OCI-M2 (cell line): Measurements from ENCODE around the gene NELFB.

Experiments
- DNase-seq: peaks from one replicate; lab custom pipeline; 2025; ENCODE audit not compliant: unreplicated experiment; lab: John Stamatoyannopoulos, UW

Gene NELFB

DNA sequence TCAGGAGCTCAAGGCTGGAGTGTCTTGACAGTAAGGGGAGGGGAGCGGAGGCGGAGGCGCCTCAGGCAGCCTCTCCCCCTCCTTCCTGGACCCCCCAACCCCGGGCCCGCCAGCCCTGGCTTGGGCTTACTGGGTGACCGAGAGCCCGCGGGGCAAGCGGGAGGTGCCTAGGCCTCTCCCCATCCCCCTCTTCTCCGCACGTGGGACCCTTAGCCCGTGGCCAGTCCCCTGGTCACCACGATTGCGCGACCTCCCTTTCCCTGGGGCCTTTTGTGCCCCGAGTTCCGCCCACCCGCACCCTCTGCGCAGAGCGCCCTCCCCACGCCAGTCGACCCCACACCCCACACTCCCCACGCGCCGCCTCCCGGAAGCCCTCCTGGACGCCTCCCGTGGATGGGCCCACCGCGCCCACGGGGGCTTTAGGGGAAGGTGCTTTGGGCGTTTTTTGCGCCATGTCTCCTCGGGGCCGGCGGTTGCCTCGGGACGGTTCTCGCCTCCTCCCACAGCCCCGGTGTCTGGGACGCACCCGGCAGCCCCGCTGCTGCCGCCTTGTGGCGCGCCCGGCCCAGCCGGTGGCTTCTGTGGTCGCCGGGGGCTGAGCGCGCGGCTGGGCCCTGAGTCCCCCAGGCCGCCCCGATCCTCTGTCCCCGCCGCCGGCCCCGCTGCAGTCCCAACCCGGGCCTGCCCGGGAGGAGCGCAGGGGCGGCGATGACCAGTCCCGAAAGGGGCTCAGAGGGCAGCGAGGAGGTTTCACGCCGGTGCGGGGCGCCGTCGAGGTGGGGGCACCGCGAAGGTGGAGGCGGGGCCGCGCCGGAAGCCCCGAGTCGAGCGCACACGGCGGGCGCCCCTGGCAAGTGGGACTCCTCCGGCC, 25.6 kb downstream of the NELFB start:
- DNase-seq, result no peak

DNA sequence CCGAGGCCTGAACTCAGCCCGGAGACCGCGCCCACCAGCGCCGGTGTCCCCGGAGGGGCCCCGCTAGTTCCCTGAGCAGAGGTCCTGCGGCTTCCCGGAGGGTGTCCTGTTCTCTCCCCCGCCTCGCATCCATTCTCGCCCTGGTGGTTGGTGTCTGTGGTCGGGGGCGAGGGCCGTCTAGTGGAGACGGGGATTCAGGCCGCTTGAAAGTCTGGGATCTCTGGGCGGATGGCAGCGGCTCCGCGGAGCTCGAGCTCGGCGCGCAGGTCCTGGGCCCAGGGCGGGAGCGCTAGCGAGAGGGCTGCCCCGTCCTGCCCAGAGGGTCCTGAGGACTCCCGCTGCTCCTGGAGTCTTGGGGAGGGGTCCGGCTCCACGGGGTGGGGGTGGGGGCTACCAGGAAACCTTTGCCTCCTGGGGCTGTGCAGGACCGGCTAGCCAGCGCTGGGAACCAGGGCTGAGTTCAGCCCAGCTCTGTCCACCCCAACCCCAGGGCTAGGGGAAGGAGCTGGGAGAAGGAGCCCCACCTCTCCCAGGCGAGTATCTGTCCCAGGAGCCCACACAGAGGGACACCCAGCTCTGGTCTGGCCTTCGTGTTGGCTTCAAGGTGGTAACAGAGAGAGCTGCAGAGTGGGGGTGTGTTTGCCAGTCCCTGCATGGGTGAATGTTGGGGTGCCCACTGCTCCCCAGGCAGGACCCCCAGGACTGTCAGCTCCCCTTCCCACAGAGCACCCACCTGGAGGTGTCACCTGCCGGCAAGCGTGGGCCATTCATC, 26.4 kb downstream of the NELFB start:
- DNase-seq, result no peak

DNA sequence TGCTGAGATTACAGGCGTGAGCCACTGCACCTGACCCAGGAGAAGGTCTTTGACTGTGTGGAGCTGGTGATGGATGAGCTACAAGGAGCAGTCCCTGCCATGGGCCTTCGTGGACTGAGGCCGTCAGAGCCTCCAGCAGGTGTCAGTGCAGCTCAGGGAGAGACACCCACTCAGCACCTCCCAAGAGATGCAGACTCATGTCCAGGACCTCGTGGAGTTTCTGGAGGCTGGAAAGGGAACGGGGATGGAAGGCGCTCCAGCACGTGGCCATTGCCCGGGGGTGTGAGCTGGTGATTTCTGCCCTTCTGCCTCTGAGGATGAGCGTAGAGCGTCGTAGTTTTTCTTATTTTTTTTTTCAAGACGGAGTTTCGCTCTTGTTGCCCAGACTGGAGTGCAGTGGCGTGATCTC, 31.9 kb downstream of the NELFB start:
- no peak for DNase-seq

DNA sequence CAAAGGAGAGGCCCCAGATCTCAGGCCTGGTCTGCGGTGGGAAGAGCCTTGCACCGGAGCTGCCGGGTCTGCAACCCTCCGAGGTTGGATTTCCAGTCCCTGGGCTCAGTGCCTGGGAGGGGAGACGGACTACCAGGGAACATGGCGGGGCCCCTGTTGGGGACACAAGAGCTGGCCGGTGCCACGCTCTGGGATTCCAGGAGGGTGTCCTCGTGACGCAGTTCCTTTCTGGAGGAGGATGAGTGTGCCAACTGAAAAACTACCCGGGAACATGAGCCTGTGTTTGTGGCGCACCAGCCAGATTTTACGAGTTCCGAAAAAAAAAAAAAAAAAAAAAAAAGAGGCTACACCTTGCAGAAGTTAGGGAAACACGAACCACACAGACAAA, 38.0 kb downstream of the NELFB start:
- DNase-seq, result no peak

DNA sequence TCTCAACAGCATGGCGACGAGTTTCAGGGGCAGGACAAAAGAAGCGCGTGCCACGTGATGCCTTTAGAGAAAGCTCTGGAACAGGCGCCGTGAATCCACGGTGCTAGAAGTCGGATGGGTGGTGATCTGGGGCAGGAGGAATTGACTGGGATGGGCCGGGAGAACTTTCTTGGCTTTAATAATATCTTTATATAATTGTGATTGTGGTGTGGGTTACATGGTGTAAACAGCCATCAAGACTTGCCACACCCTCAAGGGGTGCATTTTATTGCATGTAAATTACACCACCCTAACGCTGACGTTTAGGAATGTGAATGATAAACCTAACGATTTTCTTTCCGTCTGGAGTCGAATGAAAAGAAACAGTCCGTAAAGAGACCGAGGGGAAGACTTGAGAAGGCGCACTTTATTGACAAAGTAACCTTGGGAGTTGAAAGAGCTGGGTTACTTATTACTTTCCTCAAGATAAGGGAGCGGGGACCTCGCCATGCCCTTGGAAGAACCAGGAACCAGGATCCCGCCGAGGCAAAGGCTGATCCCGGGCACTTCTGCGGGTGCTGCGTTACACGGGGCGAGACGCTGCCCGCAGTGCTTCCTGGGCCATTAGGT, 38.5 kb downstream of the NELFB start:
- no peak for DNase-seq

DNA sequence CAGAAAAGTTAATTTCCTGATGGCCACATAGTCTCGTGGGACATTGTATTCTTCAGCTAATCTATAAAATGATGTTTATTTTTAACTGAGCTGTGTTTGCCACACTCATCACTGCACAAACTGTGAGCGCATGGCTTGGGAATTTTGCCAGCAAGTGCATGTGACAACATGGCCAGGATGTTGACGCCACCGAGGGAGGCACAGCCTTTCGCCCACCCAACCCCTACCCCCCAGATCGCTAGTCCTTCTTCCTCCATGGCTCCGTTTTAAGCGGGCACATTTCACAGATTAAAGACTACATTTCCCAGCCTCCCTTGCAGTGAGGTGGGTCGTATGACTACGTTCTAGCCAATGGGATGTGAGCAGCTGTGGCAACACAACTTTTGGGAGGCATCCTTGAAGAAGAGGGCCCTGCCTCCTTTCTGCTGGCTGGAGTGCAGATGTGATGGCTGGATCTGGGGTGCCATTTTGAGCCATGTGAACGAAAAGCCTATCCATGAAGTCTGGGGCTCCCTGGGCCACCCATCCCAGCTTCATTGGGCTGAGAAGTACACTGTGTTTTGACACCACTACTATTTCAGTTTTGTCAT, 39.1 kb downstream of the NELFB start:
- no peak for DNase-seq

DNA sequence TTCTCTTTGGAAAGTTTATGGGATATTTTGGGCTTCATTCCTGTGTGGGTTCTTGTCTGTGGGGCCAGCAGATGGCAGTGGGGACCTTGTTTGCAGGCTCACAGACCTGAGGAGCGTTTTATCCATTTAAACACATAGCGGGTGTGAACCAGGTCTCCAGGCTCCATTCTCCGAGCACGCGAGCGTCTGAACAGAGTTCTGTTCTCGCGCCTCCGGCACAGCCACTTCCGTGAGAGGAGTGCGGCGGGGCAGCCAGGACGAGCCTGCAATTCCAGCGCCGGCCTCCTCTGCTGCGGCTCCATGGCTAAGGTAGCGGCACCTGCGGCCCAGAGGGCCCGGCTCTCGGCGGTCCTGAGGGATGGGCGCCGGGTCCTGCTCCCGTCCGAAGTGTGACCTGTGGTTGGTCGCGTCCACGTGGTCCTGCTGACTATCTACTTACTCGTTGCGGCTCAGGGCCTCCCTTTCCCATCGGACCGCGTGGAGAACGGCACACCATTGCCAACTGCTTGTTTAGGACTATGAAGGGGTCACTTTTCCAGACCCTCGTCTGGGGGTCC, 39.6 kb downstream of the NELFB start:
- DNase-seq, result no peak

DNA sequence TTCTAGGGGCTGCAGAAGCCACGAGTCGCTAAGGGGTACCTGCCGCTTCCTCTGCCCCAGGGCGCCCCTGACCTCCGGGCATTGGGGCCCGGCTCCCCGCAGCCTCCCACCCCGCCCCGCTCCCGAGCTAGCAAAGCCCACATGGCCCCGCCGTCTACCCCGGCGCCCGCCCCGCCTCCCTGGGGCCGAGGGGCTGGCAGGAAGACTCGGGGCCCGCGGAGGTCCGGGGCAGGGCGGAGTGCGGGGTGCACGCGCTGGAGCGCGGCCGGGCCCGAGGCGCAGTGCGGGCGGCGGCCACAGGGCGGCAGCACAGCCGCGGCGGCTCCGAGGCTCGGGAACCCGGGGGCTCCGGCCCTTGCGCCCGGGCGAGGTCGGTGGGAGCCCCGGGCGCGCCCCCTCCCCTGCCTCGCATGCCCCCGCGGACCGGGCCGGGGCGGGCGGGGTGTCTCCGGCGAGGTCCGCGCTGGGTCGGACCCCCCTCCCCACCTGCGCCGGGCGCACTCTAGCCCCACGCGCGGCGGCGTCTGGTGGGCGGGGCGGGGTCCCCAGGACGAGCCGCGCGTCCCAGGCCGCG, 40.2 kb downstream of the NELFB start:
- DNase-seq, result no peak

DNA sequence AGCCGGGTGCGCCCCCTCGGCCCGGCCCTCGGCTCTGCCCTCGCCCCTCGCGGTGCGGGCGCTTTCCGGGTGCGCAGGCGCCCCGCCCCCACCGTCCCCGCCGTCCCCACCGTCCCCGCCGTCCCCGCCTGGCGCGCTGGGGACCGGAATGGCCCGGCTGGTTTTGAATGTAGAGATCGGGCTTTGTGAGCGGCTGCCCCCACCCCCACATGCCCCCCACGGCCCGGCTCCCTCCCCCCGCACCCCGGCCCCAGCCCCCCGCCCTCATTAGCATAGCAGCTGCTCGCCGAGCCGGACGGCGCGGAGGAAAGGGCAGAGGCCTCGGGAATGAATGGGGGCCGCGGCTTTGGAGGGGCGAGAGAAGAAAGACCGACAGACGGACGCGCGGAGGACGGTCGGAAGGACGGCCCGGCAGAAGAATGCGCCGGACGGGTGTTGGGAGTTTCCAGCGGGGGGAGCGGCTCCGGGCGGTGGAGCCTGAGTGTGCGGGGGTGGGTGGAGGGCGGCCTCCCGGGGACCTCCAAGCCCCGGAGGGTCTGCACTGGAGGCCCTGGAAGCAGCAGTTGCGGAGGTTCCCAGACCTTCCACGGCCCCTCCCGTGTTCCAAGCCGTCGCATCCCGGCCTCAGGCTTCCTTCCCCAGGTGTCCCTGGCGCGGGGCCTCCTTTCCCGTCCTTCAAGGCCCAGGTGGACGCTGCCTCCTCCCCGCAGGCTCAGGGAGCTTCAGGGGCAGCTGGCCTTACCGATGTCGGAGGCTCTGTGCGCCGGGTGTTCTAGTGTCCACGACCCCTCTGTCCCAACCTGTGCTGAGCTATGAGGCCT, 40.9 kb downstream of the NELFB start:
- no peak for DNase-seq

DNA sequence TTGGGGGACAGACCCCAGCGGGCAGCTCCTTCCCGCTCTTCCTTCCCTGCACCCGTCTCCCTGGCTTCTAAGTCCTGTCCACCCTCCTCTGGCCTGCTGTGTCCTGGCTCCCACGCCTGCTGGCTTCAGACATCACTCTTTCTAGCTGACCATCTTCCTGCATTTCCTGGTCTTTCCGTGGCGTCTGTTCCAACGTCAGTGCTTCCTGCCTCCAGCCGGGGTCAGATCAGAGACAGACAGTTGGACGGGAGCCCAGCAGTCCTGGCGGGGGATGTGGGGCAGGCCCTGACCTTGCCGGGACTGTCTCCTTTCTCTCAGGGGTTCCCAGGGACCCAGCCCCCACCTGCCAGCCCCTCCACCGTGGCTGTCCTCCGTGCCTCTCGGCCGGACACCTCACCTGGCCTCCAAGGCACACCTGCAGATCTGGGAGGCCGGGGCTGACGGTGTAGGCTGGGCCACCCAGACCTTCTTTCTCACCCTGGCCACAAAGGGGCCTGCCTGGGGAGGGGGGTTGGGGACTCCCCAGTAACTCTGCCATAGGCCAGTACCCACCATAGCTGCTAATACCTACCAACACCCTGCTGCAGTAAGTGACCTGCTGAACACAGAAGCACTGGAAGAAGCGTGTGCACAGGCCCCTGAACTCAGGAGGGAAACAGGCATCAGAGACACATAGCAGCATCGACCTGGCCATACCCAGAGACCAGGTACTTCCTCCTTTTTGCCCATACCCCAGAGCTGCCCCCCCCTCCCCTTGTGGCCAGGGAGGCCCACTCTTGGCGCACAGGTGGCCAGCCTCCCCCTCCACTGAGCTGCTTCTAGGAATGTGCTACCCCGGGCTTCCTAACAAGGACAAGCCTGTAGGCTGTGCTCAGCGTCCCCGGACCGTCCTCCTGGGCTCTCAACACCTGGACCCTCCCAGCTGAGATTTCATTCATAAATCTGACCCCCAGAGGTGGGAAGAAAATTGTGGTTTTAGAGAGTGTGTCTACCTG, 41.8 kb downstream of the NELFB start:
- no peak for DNase-seq

DNA sequence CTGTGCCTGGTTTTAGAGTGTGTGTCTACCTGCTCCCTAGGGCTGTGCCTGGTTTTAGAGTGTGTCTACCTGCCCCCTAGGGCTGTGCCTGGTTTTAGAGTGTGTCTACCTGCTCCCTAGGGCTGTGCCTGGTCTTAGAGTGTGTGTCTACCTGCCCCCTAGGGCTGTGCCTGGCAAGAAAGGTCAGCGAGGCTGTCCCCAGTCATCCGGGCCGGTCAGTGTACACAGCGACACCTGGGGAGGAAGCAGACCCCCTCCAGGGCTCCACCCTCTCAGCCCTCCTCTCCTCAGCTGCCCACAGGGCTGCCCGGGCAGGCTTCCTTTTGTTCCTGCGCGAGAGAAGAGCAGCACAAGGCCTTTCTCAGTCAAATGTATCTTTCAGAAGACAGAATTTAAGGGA, 42.8 kb downstream of the NELFB start:
- DNase-seq, result no peak

DNA sequence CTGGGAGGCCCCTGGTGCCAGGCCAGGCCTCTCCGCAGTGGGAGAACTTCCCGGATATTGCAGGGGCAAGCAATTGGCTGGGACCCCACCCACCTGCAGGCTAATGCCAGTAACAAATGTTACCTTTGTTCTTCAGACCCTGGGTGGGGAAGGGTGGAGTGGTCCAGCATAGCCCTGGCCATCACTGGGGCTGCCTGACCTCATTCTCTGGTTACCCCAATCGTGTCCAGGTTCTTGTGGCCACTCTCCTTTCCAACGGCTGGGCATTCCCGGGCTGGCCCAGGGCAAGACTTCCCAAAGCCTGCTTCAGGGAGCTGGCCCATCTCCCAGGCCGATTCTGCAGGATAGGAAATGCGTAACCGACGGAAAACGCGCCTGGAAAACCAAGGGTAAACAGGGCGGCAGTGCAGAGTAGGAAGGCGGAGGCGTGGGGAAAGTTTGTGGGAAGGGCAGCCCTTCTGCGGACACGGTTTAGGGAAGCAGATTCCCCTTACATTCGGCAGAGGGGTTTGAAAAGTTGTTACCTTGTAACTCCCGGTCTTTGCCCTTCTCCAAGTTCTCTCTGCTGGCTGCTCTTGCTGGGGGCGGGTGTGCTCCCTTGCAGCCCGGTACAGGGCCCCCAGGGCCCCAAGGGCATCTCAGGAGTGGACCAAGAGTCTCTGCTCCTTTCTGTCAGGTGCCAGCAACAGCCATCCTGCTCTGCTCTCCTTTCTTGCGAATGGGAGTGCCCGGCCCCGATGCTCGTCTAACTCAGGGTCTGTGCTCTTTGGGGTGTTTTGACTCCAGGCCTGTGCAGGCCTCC, 43.5 kb downstream of the NELFB start:
- no peak for DNase-seq

DNA sequence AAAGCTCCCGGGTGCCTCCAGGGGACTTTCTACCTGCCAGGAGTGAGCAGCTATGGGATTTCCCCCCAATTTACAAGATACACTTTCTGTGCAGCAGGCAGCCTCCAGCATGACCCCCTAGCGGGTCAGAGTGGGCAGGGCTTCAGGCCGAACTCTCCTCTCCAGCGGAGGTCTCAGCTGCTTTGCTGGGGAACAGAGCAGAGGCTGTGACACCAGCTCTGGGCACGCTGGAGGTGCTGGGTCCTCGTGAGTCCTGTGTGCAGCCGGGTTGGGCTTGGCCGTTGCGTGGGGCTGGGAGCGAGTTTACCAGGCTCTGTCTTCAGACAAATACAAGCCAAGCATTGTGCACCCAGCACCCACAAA, 44.1 kb downstream of the NELFB start:
- no peak for DNase-seq

DNA sequence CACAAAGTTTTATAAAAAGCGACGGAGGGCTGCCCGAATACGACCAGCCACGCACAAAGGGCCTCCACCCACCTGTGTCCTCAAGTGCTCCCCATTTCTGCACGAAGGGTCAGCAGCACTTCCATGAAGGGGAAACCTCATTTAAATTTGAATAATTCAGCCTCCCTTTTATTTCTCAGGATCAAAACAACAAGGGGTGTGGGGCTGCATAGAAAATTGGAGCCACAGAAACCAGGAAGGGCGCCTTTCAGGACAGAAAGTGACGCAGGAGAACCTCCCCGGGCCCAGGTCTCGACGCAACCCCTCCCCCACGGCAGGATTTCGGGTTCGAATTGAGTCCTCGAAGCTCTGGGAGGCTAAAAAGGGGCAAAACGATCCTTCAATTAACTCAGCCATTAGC, 44.8 kb downstream of the NELFB start:
- DNase-seq, result no peak

DNA sequence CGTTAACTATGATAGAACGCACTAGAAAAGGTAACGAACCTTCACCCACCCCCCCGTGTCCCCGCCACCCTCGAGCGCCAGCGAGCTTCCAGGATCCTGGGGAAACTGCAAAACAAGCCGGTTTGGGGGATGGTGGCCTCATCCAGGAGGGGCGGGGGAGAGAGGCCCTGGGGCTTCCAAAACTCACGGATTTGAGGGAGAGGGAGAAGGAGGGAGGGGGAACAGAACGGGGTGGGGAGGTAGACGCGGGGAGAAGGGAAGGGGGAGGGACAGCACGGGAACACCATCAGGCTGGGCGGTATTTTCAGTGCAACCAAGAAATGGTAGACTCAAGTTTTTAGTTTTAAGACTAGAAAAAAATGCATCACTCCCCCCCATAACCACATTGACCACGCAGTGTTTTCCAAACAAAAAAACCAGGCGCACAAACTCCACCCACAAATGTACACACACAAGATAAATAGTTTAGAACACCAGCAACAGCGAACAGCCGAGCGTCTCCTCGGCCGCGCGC, 45.5 kb downstream of the NELFB start:
- DNase-seq, result no peak

DNA sequence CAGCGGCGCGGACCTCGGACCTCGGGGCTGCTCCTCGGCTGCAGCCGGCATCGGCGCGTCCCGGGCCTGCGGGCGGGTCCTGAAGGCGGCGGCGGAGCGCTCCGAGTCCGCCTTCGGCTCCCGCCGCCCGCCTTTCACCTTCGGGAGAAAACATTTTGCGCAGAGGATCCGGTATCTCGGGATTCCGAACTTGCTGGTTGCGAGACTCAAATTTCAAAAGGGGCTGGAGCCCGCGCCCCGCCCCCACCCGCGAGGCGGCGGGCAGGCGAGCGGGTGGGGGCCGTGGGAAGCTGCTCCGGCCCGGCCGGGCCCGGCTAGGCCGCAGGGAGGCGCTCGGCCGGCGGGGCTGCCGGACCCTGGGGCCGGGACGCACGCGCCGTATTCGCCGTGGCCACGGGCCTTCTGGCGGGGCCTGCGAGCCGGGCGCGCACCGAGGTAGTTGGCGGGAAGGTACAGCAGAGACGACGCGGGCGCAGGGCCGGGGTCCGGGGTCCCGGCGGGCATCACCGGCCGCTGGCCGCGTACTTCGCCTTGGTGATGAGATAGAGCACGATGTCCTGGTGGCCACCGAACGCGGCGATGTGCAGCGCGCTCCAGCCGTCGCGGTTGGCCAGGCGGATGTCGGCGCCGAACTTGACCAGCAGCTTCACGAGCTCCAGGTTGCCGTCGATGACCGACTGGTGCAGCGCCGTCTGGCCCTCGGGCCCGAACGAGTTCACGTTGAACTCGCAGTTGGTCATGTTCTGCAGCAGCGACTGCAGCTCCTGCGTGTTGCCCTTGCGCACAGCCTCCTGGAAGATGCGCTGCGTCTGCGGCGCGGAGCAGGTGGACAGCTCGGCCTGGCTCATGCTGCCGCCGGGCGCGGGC, 46.2 kb downstream of the NELFB start:
- no peak for DNase-seq

DNA sequence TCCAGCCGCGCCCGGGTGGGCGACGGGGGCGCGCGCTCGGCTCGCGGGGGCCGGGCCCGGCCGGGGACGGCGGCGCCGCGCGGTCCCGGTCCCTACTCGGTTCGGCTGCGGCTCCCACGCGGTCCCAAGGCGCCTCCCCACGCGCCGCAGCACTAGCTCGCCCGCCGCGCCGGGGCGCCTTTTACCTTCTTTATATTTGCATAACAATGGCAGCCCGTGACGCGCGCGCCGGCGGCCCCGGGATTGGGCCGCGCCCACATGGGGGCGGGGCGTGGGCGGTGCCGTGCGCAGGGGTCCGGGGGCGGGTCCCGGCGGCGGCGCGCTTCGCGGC, 47.0 kb downstream of the NELFB start, which contains the start of gene NRARP:
TSS of gene NRARP (minus strand) at position 154 of the 331 bp plus-strand sequence. CDS start 343 bp downstream, outside the sequence.
- no peak for DNase-seq
